Psoas muscle (tissue), 8 donors: Measurements from ENCODE around the gene CFAP46. TPM values are rescaled to one million over a fixed set of nuclear protein-coding genes. Genes with fewer than 3 reads are reported as not detected.
A peak's percentile ranks its signal among the peaks of the same experiment; 100 is the strongest.

Experiments used
- ATAC-seq, 4 donors: fragments of 200-7000 bp; cut with Tn5 transposase; one replicate each; pipeline ENCODE4 v1.9.1; 2020; ENCODE audit warnings: moderate library complexity in 3 of 4, mild to moderate bottlenecking in 2 of 4
- DNase-seq, 2 donors: peaks; one replicate each; pipeline ENCODE4 v3.0.0-alpha.2; 2020
- H3K27ac ChIP-seq: fragments of 200-600 bp; one replicate; pipeline ENCODE4 v1.8.0; 2022
- H3K27me3 ChIP-seq, 3 donors: fragments of 200-600 bp in 1 of 3; one replicate each; pipeline versions ENCODE4 v1.6.1 to v1.8.0; 2013 to 2022; ENCODE audit warnings: low read length in 2 of 3, mild to moderate bottlenecking in 2 of 3, moderate library complexity in 1 of 3; ENCODE audit not compliant: insufficient read depth in 3 of 3
- H3K36me3 ChIP-seq, 2 donors: fragments of 200-600 bp in 1 of 2; one replicate each; pipeline versions ENCODE4 v1.6.1 to v1.8.0; 2013 to 2022; ENCODE audit warnings: low read depth in 1 of 2, mild to moderate bottlenecking in 1 of 2, moderate library complexity in 1 of 2; ENCODE audit not compliant: insufficient read depth in 1 of 2
- H3K4me1 ChIP-seq: fragments of 200-600 bp; one replicate; pipeline ENCODE4 v1.8.0; 2022
- H3K4me3 ChIP-seq: fragments of 200-600 bp; one replicate; pipeline ENCODE4 v1.8.0; 2022; ENCODE audit warnings: mild to moderate bottlenecking
- H3K9me3 ChIP-seq: fragments of 200-600 bp; one replicate; pipeline ENCODE4 v1.8.0; 2022
- WGBS, 3 donors: extraction: QIAGEN DNeasy Blood & Tissue Kit; methylation state at CpG; one replicate each; pipeline versions ENCODE4 v1.1.6 to v1.1.7; 2013; 5-methylcytosine and 5-hydroxymethylcytosine counted together
- intact Hi-C, 2 donors: fragments of 100-400 bp; cut with DNase I; formaldehyde crosslinking; loops; one replicate each; pipeline versions ENCODE4 v1.11.0 to v1.14.2; 2022
- polyA plus RNA-seq, 3 donors: library from polyadenylated mRNA; stranded (reverse); fragments of 200-250 nt; gene quantifications; one replicate each; pipeline ENCODE4 v1.2.3, GENCODE V29; 2013
- total RNA-seq, 4 donors: library from RNA; stranded (reverse); fragmentation: NEBNext Ultra II Directional in 2 of 4; extraction: Animal tissue kit (Norgen Biotek cat#: 25700) in 2 of 4; gene quantifications; one replicate each; pipeline versions ENCODE4 v1.2.1 to v1.2.4, GENCODE V29; 2021 to 2023
- TF ChIP-seq, protein P1 (sequence below): fragments of 200-600 bp; IDR thresholded peaks from one replicate; pipeline ENCODE4 v1.8.0; 2022; ENCODE audit warnings: antibody characterized with exemption
- donor health status: healthy with polysubstance abuse.
- donor health status: DM: no; HTN: no; CAD: no; lungs with moderate emphysema.
- donor health status: Bipolar disorder and iron deficiency.
- donor health status: healthy.
- donor health status: DM: yes; HTN: yes; CAD: no.
- donor health status: DM: no; HTN: no; CAD: no.
- donor health status: DM: no; HTN: no; CAD: no.
- donor health status: DM: yes; HTN: yes; CAD: no.

CFAP46 gene
- total and polyA plus RNA-seq, 7 donors = 3.9 to 25.4 (median 13.8) TPM

DNA sequence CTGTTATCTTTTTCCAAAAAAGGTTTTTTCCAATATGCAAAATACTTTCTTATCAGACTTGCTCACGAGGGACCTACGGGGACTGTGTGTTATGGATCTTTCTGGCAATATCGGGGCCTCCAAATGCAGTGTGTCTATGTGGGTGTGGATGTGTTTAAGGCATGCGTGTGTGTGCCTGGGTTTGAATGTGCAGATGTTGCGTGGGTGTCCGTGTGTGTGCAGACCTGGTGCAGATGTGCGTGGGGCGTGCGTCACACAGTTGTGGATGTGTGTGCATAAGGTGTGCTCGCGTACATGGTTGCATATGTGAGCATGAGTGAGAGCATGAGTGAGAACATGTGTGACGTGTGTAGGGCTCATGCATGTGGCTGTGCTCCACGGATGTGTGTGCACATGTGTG, 176.1 kb downstream of the CFAP46 start:
- no peak overlapping the region for H3K4me3 ChIP-seq
- H3K4me1 ChIP-seq = no peaks in the 10 kb centered on the region
- no peaks in the 10 kb centered on the region for H3K27me3 ChIP-seq
- no peak for ATAC-seq
- TF ChIP-seq, protein P1, sequence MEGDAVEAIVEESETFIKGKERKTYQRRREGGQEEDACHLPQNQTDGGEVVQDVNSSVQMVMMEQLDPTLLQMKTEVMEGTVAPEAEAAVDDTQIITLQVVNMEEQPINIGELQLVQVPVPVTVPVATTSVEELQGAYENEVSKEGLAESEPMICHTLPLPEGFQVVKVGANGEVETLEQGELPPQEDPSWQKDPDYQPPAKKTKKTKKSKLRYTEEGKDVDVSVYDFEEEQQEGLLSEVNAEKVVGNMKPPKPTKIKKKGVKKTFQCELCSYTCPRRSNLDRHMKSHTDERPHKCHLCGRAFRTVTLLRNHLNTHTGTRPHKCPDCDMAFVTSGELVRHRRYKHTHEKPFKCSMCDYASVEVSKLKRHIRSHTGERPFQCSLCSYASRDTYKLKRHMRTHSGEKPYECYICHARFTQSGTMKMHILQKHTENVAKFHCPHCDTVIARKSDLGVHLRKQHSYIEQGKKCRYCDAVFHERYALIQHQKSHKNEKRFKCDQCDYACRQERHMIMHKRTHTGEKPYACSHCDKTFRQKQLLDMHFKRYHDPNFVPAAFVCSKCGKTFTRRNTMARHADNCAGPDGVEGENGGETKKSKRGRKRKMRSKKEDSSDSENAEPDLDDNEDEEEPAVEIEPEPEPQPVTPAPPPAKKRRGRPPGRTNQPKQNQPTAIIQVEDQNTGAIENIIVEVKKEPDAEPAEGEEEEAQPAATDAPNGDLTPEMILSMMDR = no peak
- H3K27ac ChIP-seq = no peak overlapping the region
- intact Hi-C loops = no loop called here
- no peaks in the 10 kb centered on the region for H3K9me3 ChIP-seq
- peaks cover 0 to 16% of the 10 kb centered on the region in 2 donors for H3K36me3 ChIP-seq
- WGBS, 3 donors = 95 to 96% (median 95%) methylated on average over 13 of the region's 13 CpGs
- DNase-seq = no peak

DNA sequence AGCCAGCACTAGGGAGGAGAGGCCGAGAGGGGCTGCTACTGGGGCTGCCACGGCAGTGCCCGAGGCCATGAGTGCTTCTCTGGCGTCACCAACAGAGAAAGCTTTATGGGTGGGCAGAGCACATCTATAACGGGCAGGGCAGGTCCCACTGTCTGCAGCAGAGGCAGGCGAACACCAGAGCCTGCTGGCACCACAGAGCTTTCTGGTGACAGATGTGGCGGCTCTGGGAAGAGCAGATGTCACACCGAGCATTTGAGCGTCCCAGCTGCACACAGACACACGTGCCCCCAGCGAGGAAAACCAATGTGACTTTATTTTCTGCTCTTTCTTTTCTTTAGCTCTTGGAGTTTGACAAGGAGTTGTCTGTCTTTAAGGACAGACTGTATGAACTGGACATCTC, 176.9 kb downstream of the CFAP46 start:
- intact Hi-C loops = no loop called here
- 70 to 78% (median 71%) methylated on average over 11 of the region's 11 CpGs for WGBS, 3 donors

DNA sequence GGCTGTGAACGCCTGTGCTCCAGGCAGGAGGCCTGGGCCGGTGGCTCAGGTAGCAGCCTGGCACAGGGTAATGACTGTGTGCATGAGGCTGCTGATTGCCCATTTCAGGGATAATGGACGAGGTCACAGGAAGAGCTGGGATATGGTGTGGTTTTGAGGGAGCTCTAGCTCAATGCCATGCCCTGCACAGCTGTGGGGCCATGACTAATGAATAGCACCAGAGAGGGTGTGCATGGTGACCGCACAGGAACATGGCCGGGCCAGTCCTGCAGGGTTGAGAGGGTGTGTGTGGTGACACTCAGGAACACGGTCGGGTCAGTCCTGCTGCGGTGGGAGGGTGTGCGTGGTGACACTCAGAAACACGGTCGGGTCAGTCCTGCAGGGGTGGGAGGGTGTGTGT, 178.3 kb downstream of the CFAP46 start:
- Histone ChIP-seq H3K27me3 (no peaks in the 10 kb centered on the region), H3K27ac (no peak overlapping the region), H3K36me3 (peaks cover 0 to 26% of the 10 kb centered on the region in 2 donors), H3K4me1 (no peaks in the 10 kb centered on the region), H3K4me3 (no peak overlapping the region), H3K9me3 (no peaks in the 10 kb centered on the region)
- intact Hi-C loops = no loop called here
- ATAC-seq (peak in 1 of 4 donors; percentile 24), DNase-seq (no peak)
- 84 to 93% (median 86%) methylated on average over 11 of the region's 11 CpGs for WGBS, 3 donors
- TF ChIP-seq, protein P1 = no peak

More for the DNA sequence above, 176.9 kb downstream of the CFAP46 start:
- ATAC-seq (no peak), DNase-seq (no peak)
- H3K4me1 ChIP-seq = no peaks in the 10 kb centered on the region
- H3K4me3 ChIP-seq = no peak overlapping the region
- H3K27me3 ChIP-seq = no peaks in the 10 kb centered on the region
- H3K27ac ChIP-seq = no peak overlapping the region
- H3K36me3 ChIP-seq = peaks cover 0 to 17% of the 10 kb centered on the region in 2 donors
- TF ChIP-seq, protein P1 = no peak
- H3K9me3 ChIP-seq = no peaks in the 10 kb centered on the region

DNA sequence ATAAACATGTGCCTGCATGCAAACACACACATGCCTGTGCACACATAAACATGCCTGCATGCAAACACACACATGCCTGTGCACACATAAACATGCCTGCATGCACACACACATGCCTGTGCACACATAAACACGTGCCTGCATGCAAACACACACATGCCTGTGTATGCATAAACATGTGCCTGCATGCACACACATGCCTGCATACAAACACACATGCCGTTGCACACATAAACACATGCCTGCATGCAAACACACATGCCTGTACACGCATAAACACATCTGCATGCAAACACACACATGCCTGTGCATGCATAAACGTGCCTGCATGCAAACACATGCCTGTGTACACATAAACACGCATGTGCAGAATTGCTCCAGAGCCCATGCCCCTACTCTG, 178.8 kb downstream of the CFAP46 start:
- H3K4me1 ChIP-seq = no peaks in the 10 kb centered on the region
- DNase-seq (no peak), ATAC-seq (no peak)
- intact Hi-C loops = no loop called here
- H3K4me3 ChIP-seq = no peak overlapping the region
- H3K27ac ChIP-seq = no peak overlapping the region
- peaks cover 0 to 21% of the 10 kb centered on the region in 2 donors for H3K36me3 ChIP-seq
- TF ChIP-seq, protein P1 = no peak
- no peaks in the 10 kb centered on the region for H3K9me3 ChIP-seq
- WGBS, 3 donors = 93 to 97% (median 96%) methylated on average over 5 of the region's 5 CpGs
- no peaks in the 10 kb centered on the region for H3K27me3 ChIP-seq

DNA sequence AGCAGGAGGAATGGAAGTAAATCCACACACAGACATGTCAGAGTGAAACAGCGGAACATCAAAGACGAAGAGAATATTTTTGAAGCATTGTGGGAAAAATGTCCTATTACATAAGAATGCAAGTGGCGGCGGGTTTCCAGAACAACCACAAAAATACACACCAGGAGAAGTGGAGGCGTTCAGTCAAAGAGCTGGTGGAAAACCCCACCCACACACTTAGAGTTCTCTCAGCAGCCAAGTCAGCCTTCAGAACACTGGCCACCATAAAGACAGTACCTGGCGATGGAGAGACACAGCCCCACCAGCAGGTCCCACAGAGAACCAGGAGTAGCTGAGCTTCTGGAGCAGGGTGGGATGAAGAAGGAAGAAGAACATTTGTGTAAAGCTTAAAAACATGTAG, 180.1 kb downstream of the CFAP46 start:
- Histone ChIP-seq H3K4me1 (no peaks in the 10 kb centered on the region), H3K36me3 (peaks cover 0 to 25% of the 10 kb centered on the region in 2 donors), H3K27me3 (no peaks in the 10 kb centered on the region), H3K4me3 (no peak overlapping the region), H3K27ac (no peak overlapping the region), H3K9me3 (no peaks in the 10 kb centered on the region)
- intact Hi-C loops = no loop called here
- 81 to 96% (median 91%) methylated on average over 6 of the region's 6 CpGs for WGBS, 3 donors
- no peak for ATAC-seq
- DNase-seq = no peak
- TF ChIP-seq, protein P1 = no peak
